Astrocyte (in vitro differentiated cells and primary cell): ENCODE data around the gene RNU5B-1. TPM values are rescaled to one million over a fixed set of nuclear protein-coding genes. Genes with fewer than 3 reads are reported as not detected.

Experiments
- DNase-seq: peaks from one replicate; pipeline ENCODE4 v3.0.0-alpha.2; 2010; ENCODE audit warnings: low read depth
- FAIRE-seq: peaks from 2 replicates; lab custom pipeline; 2011; peaks lifted over from hg19 to GRCh38; lab: Jason Lieb, UNC
- H2AFZ ChIP-seq: 2 replicates; pipeline ENCODE4 v1.6.0; 2012; ENCODE audit warnings: low read depth, low read length, inconsistent platforms
- H3K27ac ChIP-seq: 2 replicates; pipeline ENCODE4 v1.5.1; 2011; ENCODE audit warnings: low read depth, low read length, inconsistent platforms
- H3K27me3 ChIP-seq: 2 replicates; pipeline ENCODE4 v1.6.0; 2011; ENCODE audit warnings: low read length, inconsistent platforms; ENCODE audit not compliant: insufficient read depth
- H3K36me3 ChIP-seq: 2 replicates; pipeline ENCODE4 v1.5.1; 2011; ENCODE audit warnings: low read length, inconsistent platforms; ENCODE audit not compliant: insufficient read depth
- H3K4me1 ChIP-seq: 2 replicates; pipeline ENCODE4 v1.5.1; 2011; ENCODE audit warnings: low read length, inconsistent platforms; ENCODE audit not compliant: insufficient read depth
- H3K4me2 ChIP-seq: 2 replicates; pipeline ENCODE4 v1.6.0; 2012; ENCODE audit warnings: low read length, inconsistent platforms
- H3K4me3 ChIP-seq: 2 replicates; pipeline ENCODE4 v1.5.1; 2011; ENCODE audit warnings: low read depth, mild to moderate bottlenecking, low read length, inconsistent platforms; ENCODE audit not compliant: insufficient read depth
- H3K79me2 ChIP-seq: 2 replicates; pipeline ENCODE4 v1.6.0; 2012; ENCODE audit warnings: mild to moderate bottlenecking, low read length, inconsistent platforms; ENCODE audit not compliant: insufficient read depth
- H3K9ac ChIP-seq: 2 replicates; pipeline ENCODE4 v1.6.0; 2012; ENCODE audit warnings: mild to moderate bottlenecking, low read length, inconsistent platforms
- H3K9me3 ChIP-seq: 2 replicates; pipeline ENCODE4 v1.5.1; 2012; ENCODE audit warnings: low read depth, mild to moderate bottlenecking, low read length, inconsistent platforms; ENCODE audit not compliant: insufficient read depth
- H4K20me1 ChIP-seq: 2 replicates; pipeline ENCODE4 v1.6.0; 2012; ENCODE audit warnings: low read length, inconsistent platforms; ENCODE audit not compliant: insufficient read depth
- H3K27ac Mint-ChIP-seq: one replicate; pipeline ENCODE4 v1.8.0; 2021; ENCODE audit warnings: mild to moderate bottlenecking, mixed read lengths; ENCODE audit not compliant: unreplicated experiment
- H3K27me3 Mint-ChIP-seq: one replicate; pipeline ENCODE4 v1.8.0; 2021; ENCODE audit warnings: low read depth, mixed read lengths; ENCODE audit not compliant: unreplicated experiment
- H3K36me3 Mint-ChIP-seq: one replicate; pipeline ENCODE4 v1.8.0; 2021; ENCODE audit warnings: low read depth, mixed read lengths; ENCODE audit not compliant: unreplicated experiment
- H3K4me1 Mint-ChIP-seq: one replicate; pipeline ENCODE4 v1.8.0; 2021; ENCODE audit warnings: low read depth, mixed read lengths; ENCODE audit not compliant: unreplicated experiment
- H3K4me3 Mint-ChIP-seq: one replicate; pipeline ENCODE4 v1.8.0; 2021; ENCODE audit warnings: mild to moderate bottlenecking, moderate library complexity, mixed read lengths; ENCODE audit not compliant: unreplicated experiment
- H3K9me3 Mint-ChIP-seq: one replicate; pipeline ENCODE4 v1.8.0; 2021; ENCODE audit warnings: mild to moderate bottlenecking, mixed read lengths; ENCODE audit not compliant: unreplicated experiment
- EZH2 ChIP-seq: IDR thresholded peaks from 2 replicates; pipeline ENCODE4 v1.6.1; 2012; ENCODE audit warnings: mild to moderate bottlenecking, low read length, inconsistent platforms; ENCODE audit not compliant: insufficient read depth
- total RNA-seq: library from RNA; stranded (reverse); gene quantifications from 2 replicates; pipeline ENCODE4 v1.2.1, GENCODE V29; 2021
- TF ChIP-seq, protein P1 (sequence below): IDR thresholded peaks from 2 replicates; pipeline ENCODE4 v1.5.1; 2011; ENCODE audit warnings: low read depth, mild to moderate bottlenecking, inconsistent platforms, low read length, moderate library complexity; ENCODE audit not compliant: insufficient read depth

Gene RNU5B-1
- total RNA-seq, 1 donor from 2014 or later = 11.7 TPM

- Histone ChIP-seq H3K36me3 (no peaks in the 10 kb centered on the region), H3K4me2 (no peak overlapping the region), H3K79me2 (no peaks in the 10 kb centered on the region), H2AFZ (no peak overlapping the region), H4K20me1 (peaks cover 5% of the 10 kb centered on the region), H3K4me3 (no peak overlapping the region), H3K9me3 (no peaks in the 10 kb centered on the region), H3K27ac (no peak overlapping the region), H3K9ac (no peak overlapping the region), H3K4me1 (peaks cover 8% of the 10 kb centered on the region), H3K27me3 (no peaks in the 10 kb centered on the region)
- TF ChIP-seq EZH2 = no peak
- TF ChIP-seq, protein P1, sequence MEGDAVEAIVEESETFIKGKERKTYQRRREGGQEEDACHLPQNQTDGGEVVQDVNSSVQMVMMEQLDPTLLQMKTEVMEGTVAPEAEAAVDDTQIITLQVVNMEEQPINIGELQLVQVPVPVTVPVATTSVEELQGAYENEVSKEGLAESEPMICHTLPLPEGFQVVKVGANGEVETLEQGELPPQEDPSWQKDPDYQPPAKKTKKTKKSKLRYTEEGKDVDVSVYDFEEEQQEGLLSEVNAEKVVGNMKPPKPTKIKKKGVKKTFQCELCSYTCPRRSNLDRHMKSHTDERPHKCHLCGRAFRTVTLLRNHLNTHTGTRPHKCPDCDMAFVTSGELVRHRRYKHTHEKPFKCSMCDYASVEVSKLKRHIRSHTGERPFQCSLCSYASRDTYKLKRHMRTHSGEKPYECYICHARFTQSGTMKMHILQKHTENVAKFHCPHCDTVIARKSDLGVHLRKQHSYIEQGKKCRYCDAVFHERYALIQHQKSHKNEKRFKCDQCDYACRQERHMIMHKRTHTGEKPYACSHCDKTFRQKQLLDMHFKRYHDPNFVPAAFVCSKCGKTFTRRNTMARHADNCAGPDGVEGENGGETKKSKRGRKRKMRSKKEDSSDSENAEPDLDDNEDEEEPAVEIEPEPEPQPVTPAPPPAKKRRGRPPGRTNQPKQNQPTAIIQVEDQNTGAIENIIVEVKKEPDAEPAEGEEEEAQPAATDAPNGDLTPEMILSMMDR = no peak
- H3K9me3 Mint-ChIP-seq = no peaks in the 10 kb centered on the region
- H3K27ac Mint-ChIP-seq = peak overlapping the region; percentile 58
- no peak for DNase-seq
- H3K4me1 Mint-ChIP-seq = peaks cover 6% of the 10 kb centered on the region
- no peak overlapping the region for H3K4me3 Mint-ChIP-seq
- FAIRE-seq = no peak
- no peaks in the 10 kb centered on the region for H3K27me3 Mint-ChIP-seq
- H3K36me3 Mint-ChIP-seq = no peaks in the 10 kb centered on the region
Measured at GRCh38 chr15:65305776-65306175, 1.3 kb downstream of the RNU5B-1 start.

DNA sequence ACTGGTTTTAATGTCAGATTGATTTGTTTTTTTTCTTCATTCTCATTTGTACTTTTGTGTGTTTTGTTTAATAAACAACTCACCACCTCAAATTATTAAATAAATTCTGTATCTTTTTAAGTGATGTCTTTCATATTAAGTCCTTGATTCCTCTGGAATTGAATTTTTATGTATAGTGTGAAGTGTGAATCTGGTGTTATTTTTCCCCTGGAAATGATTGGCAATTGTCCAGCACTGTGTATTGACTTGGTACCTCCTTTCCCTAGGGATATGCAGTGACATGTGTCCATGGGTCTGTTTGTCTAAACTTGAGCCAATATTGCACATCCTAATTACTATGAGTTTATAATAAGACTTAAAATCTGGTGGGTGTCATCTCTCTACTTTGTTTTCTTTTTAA is 2.1 kb downstream of the RNU5B-1 start:
- peaks cover 5% of the 10 kb centered on the region for H4K20me1 ChIP-seq
- DNase-seq (no peak), FAIRE-seq (no peak)
- no peaks in the 10 kb centered on the region for H3K79me2 ChIP-seq
- H3K4me3 ChIP-seq = no peak overlapping the region
- no peaks in the 10 kb centered on the region for H3K27me3 ChIP-seq
- Mint-ChIP-seq H3K27me3 (no peaks in the 10 kb centered on the region), H3K27ac (no peak overlapping the region), H3K9me3 (no peaks in the 10 kb centered on the region), H3K4me3 (no peak overlapping the region), H3K4me1 (peaks cover 6% of the 10 kb centered on the region), H3K36me3 (no peaks in the 10 kb centered on the region)
- no peaks in the 10 kb centered on the region for H3K36me3 ChIP-seq
- H3K9me3 ChIP-seq = no peaks in the 10 kb centered on the region
- no peak overlapping the region for H3K9ac ChIP-seq
- no peak overlapping the region for H3K4me2 ChIP-seq
- H3K4me1 ChIP-seq = peaks cover 8% of the 10 kb centered on the region
- no peak overlapping the region for H2AFZ ChIP-seq
- TF ChIP-seq, protein P1 = no peak
- TF ChIP-seq EZH2 = no peak
- H3K27ac ChIP-seq = no peak overlapping the region

- peaks cover 6% of the 10 kb centered on the region for H3K4me1 Mint-ChIP-seq
- peaks cover 4% of the 10 kb centered on the region for H3K27me3 Mint-ChIP-seq
Measured at GRCh38 chr15:65307978-65308377, 3.5 kb downstream of the RNU5B-1 start.

More at GRCh38 chr15:65307978-65308377, 3.5 kb downstream of the RNU5B-1 start:
- Histone ChIP-seq H3K4me1 (peaks cover 8% of the 10 kb centered on the region), H3K4me2 (no peak overlapping the region), H2AFZ (no peak overlapping the region), H3K79me2 (no peaks in the 10 kb centered on the region), H3K27me3 (peaks cover 3% of the 10 kb centered on the region), H3K27ac (no peak overlapping the region), H4K20me1 (peaks cover 5% of the 10 kb centered on the region), H3K4me3 (no peak overlapping the region), H3K9ac (no peak overlapping the region), H3K9me3 (no peaks in the 10 kb centered on the region), H3K36me3 (no peaks in the 10 kb centered on the region)
- Mint-ChIP-seq H3K4me3 (no peak overlapping the region), H3K27ac (no peak overlapping the region), H3K9me3 (no peaks in the 10 kb centered on the region), H3K36me3 (no peaks in the 10 kb centered on the region)
- DNase-seq = no peak
- no peak for FAIRE-seq
- TF ChIP-seq, protein P1 = no peak
- no peak for TF ChIP-seq EZH2
